Kidney glomerular epithelial cell (primary cell): ENCODE results near the gene TMBIM1.
A peak's percentile ranks its signal among the peaks of the same experiment; 100 is the strongest.
"Not testable (repeated sequence)": the region's sequence is repeated elsewhere in the genome, so short reads cannot be mapped to it uniquely, and the experiment has no call there.

Experiments
- DNase-seq: peaks from one replicate; lab custom pipeline; 2025; lab: John Stamatoyannopoulos, UW

TMBIM1 gene

DNA sequence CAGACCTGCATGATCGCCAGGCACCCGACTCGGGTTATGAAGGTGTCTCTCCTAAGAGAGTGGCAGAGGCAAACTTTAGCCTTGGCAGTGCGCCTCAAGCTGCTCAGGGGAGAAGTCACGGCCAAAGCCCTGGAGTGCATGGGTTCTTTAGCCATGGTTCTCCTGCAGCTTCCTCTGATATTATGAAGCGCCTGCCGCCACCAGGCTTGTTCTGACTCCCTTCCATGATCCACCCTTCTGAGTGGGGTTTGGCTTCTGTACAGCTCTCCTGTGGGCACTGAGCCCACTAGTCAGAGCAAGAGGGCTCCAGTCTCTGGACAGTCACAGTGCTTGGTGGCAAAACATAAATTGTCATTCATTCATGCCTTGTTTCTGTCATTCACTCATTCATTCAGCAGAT is 25.9 kb upstream of the TMBIM1 start:
- DNase-seq: no peak

- DNase-seq: no peak
Measured at GRCh38 chr2:218317835-218318234, 25.5 kb upstream of the TMBIM1 start.

DNA sequence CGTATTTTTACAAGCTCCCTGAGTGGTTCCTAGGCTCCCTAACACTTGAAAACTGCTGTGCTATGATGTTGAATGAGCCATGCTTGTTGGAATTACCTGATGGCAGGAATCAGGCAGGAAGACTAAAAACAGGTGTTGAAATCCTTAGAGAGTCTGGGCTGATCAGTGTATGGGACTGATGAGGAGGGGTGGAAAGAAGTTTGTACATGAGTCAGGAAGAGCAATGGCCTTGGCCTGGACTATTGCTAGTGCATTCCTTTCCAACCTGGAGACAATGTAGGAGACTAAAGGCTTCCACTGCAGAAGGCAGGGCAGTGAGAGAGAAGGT is 25.0 kb upstream of the TMBIM1 start:
- no peak for DNase-seq

GRCh38 chr2:218315397-218315796 is 23.1 kb upstream of the TMBIM1 start:
- no peak for DNase-seq

DNA sequence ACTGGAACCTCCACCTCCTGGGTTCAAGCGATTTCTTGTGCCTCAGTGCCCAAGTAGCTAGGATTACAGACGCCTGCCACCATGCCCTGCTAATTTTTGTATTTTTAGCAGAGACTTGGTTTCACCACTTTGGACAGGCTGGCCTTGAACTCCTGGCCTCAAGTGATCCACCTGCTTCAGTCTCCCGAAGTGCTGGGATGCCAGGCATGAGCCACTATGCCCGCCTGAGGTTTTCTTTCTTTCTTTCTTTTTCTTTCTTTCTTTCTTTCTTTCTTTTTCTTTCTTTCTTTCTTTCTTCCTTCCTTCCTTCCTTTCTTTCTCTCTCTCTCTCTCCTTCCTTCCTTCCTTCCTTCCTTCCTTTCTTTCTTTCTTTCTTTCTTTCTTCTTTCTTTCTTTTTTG is 22.5 kb upstream of the TMBIM1 start:
- not testable (repeated sequence) for DNase-seq

GRCh38 chr2:218313356-218313755 is 21.1 kb upstream of the TMBIM1 start:
- no peak for DNase-seq

GRCh38 chr2:218312267-218312756 is 20.0 kb upstream of the TMBIM1 start:
- DNase-seq: no peak

- DNase-seq: not testable (repeated sequence)
Measured at GRCh38 chr2:218311541-218312266, 19.4 kb upstream of the TMBIM1 start.

- no peak for DNase-seq
Measured at GRCh38 chr2:218310853-218311540, 18.7 kb upstream of the TMBIM1 start.

DNA sequence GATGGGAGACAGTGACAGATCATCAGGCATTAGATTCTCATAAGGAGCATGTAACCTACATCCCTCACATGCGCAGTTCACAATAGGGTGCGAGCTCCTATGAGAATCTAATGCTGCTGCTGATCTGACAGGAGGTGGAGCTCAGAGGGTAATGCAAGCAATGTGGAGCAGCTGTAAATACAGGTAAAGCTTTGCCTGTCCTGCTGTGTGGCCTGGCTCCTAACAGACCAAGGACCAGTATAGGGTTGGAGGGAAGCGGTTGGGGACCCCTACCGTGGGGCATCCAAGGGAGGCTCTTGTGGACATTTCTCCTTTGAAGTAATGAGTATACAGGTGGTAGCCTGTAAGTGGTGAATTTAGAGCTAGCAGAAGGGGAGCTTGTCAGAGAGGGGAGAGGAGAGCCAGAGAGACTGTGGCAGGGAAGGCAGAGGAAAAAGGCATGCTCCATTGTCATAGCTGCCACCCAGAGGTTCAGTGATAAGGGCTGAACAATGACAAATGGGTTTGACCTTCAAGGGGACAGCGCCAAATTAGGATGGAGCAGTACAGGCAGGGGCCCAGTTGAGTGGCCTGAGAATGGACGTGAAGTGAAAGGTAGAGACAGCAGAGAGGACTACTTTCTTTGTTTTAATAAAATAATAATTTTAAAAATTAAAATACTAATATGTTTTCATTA is 15.2 kb upstream of the TMBIM1 start:
- DNase-seq: no peak

DNA sequence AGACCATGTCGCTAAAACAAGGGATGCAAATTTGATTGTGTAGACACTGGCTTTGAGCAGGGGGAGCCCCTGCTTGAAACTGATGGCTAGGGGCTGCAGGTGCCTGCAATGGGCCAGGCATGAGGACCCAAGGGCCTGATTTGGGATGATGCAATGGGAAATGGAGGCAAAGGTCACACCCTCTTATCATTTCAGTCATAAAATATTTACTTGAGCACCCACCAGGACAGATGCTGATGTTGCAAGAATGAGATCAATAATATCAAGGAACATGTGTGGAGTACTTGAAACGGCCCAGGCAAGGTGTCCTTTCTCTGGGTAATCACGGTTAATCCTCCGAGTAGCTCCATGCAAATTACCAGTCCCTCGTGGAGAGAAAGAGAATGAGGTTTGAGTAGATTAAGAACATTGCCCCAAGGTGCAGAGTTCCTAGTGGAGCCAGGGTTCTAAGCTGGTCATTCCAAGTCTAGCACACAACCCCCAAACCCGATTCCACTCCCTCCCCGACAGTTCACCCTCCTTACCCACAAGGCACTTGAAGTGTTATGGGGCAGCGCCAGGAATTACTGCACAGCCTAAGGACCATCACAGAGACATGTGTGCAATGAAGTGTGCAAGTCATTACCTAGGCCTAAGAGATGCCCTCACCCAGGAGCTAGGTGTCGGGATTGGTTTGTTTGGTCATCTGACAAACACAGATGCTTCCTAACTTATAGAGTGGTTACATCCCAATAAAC is 14.0 kb upstream of the TMBIM1 start:
- no peak for DNase-seq

DNA sequence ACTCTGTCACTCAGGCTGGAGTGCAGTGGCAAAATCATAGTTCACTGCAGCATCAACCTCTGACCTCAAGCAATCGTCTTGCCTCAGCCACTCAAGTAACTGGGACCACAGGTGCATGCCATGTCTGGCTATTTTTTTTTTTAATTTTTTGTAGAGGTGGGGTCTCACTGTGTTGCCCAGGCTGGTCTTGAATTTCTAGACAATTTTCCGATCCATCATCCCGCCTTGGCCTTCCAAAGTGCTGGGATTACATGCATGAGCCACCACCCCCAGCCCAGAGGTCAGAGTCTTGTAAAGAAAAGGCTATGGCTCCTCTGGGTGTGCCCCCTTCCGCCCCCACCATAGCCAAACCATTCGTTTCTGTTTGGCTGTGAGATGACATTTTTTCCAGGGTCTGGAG is 13.1 kb upstream of the TMBIM1 start:
- DNase-seq: no peak

- DNase-seq: peak; percentile 83
Measured at GRCh38 chr2:218301176-218301819, 9.0 kb upstream of the TMBIM1 start.

- DNase-seq: no peak
Measured at GRCh38 chr2:218300141-218300540, 7.8 kb upstream of the TMBIM1 start.

- no peak for DNase-seq
Measured at GRCh38 chr2:218298314-218298875, 6.1 kb upstream of the TMBIM1 start.

DNA sequence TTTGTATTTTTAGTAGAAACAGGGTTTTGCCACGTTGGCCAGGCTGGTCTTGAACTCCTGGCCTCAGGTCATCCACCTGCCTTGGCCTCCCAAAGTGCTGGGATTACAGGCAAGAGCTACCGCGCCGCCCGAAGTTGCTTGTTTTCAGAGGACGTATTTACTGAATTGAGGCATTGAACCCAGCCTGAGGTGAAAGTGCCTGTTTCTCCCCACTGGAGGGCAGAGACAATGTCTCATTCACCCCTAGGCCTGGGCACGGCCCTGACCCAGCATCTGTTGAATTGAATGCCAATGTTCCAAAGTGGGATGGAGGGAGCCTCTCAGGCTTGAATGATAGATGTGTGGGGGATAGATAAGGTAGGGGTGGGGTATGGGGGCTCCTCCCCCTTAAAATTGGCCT is 4.5 kb upstream of the TMBIM1 start:
- no peak for DNase-seq

GRCh38 chr2:218296200-218296599 is 3.9 kb upstream of the TMBIM1 start:
- DNase-seq: no peak

GRCh38 chr2:218295029-218295428 is 2.7 kb upstream of the TMBIM1 start:
- no peak for DNase-seq

DNA sequence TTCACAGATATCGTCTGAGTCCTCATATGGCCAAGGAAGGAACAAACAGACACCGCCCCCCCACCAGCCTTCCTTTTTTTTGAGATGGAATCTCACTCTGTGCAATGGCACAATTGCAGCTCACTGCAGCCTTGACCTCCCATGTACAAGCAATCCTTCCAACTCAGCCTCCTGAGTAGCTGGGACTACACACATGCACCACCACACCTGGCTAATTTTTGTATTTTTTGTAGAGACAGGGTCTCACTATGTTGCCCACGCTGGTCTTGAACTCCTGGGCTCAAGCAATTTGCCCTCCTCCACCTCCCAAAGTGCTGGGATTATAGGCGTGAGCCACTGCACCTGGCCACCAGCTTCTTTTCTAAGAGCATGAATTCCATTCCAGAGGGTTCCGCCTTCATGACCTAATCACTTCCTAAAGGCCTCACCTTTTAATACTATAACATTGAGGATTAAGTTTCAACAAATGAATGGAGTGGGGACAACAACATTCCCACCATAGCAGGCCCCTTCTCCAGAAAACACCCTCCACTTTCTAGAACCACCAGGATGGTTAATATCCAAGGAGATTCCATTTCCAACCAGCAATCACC is 2.2 kb upstream of the TMBIM1 start:
- no peak for DNase-seq

DNA sequence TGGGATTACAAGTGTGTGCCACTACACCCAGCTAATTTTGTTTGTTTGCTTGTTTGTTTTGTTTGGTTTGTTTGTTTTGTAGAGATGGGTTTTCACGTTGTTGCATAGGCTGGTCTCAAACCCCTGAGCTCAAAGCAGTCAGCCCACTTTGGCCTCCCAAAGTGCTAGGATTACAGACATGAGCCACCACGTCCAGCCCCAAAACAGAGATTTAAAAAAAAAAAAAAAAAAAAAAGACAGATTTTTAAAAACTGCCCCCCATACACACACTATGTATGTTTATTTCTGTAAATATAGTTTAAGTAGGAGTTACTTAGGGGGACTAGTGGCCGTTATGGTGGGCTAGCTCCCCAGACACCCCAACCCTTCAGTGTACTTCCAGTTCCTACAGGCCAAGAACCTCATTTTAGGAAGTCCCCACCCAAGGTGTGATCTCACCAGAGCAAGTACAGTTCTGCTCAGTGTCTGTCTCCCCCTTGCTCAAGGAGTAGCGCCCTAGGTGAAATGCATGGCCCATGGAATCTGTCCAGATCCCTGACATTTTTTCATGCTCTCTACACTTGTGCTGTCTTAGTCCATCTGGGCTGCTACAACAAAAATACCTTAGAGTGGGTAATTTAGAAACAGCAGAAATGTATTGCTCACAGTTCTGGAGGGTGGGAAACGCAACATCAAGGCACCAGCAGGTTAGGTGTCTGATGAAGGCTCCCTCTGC is 1.6 kb upstream of the TMBIM1 start:
- no peak for DNase-seq
